HT-29 (cell line): ENCODE data around the gene PIGC. TPM values are rescaled to one million over a fixed set of nuclear protein-coding genes. Genes with fewer than 3 reads are reported as not detected.
A peak's percentile ranks its signal among the peaks of the same experiment; 100 is the strongest.

Experiments used
- DNase-seq: peaks from one replicate; pipeline ENCODE4 v3.0.0-alpha.2; 2015; ENCODE audit warnings: low spot score
- total RNA-seq: library from RNA; depleted of rRNA; stranded (reverse); fragments of >200 nt; shearing (Covaris generic); gene quantifications from 2 replicates; pipeline ENCODE4 v1.2.3, GENCODE V29; 2014; rRNA removed

PIGC gene
- total RNA-seq = 20.5 and 21.3 TPM in 2 replicates

DNA sequence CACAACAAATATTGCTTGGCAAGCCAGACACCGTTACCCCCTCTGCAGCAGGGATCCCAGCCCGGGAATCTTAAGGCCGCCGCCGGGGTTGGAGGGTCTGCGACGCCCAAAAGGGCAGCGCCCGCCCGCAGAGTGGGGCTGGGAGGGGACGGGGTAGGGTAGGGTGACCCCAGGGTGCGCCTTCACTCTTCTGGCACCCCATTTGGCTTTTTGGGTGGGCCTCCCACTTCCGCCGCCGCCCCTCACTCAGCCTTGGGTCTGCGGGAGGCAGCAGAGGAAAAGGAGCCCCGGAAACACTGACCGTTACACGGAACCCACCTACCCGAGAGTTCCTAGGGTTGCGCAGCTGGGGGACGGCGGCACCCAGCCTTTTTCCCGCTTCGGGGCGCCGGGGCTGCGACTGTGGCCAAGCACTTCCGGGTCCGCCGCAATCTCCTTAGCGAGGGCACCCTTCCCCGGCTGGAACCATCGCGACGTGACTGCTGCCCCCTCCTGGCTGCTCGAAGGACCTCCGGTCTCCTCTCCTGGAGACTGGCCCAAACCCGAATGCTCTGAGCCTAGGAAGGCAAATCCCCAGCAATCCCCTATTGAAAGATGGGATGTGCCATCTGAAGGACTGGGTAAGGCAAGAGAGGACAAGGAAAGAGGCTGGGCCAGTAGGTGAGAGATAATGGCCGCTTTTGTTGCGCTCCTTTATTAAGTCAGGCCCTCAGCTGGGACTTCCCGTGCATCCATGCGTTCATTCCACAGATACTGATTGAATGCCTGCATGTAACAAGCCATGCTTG, at the start of gene PIGC:
Gene PIGC (minus strand): TSS at position 404 of the 788 bp plus-strand sequence. CDS start 1,447 bp downstream, outside the sequence.
- DNase-seq = peak; percentile 93

GRCh38 chr1:172492421-172492820, 48.6 kb upstream of the PIGC start:
- no peak for DNase-seq

DNA sequence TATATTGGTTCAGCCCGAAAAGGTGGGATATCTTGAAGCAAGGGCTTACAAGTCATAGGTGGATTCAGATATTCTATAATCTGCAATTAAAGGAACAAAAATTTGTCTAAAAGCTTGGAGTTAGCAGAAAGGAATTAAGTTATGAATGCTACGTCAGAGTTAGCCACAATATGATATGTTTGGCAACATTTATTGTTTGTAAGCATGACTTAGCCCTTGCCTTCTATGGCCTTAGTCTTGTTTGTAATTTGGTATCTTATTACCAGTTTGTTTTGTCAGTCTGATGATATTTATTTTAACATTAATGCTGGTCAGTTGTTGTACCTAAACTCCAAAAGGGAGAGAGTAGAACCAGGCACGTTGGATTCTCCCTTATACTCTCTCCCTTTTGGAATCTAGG, 46.0 kb upstream of the PIGC start:
- DNase-seq = no peak

DNA sequence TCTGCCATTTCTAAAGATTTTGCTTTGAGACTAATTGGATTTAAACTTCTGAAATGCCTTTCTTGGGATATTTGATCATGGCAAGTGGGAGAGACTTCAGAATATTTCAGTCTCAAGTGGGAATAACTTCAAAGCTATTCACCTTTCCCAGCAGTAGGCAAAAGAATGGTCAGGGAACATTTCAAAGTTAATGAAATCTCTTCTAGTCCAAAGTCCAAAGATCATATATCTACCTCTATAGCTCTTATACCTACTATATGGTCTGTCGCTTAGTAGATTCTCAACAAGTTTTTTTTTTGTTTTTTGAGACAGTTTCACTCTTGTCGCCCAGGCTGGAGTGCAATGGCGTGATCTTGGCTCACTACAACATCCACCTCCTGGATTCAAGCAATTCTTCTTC, 44.5 kb upstream of the PIGC start:
- no peak for DNase-seq

- DNase-seq = no peak
These were observed 43.7 kb upstream of the PIGC start for GRCh38 chr1:172487550-172487949.

DNA sequence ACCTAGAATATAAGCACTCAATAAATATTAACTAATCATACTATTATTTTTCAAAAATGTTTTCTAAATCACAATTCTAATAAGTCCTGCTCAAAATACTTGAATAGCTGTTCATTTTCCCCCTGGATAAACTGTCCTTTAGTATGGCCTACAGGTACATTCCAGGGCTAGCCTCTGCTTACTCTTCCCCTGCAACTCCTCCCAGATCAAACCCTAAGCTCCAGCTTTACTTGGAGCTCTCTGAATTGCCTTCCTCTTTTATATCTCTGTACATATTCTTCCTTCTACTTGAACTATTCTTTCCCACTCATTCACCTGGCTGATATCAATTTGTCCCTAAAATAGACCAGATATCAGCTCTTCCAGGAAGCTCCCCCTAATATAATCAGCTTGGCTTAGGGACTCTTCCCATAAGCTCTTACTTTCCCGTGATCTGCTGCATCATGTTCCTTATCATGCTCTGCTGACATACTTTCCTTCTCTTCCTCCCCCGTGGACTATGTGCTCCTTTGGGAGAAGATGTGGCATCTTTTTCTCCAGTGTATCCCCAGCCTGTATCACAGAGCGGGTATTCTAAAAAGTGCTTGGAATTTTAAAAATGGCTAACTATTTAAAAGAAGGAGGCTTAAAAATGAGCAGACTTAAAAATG, 43.1 kb upstream of the PIGC start:
- no peak for DNase-seq

GRCh38 chr1:172485626-172486025, 41.8 kb upstream of the PIGC start:
- no peak for DNase-seq

- DNase-seq = peak; percentile 65
These were observed 40.4 kb upstream of the PIGC start for GRCh38 chr1:172484252-172484651.

DNA sequence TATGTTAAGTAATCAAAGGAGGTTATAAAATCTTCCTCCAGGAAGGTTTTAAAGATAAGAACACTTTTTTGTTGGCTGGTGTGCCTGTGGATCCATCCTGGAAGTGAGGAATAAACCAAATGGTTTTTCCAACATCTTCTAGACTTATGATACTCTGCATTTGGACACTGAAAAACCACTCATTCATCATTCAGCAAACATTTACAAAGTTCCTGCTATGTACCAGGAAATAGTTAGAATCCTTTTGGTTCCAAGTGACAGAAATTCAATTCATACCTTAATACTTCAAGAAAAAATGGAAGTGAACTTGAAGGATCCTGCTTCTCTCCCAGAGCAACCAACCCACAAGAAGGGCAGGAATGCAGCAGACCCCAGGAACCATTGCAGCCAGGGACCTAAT, 39.6 kb upstream of the PIGC start:
- no peak for DNase-seq

GRCh38 chr1:172482044-172482443, 38.2 kb upstream of the PIGC start:
- no peak for DNase-seq

DNA sequence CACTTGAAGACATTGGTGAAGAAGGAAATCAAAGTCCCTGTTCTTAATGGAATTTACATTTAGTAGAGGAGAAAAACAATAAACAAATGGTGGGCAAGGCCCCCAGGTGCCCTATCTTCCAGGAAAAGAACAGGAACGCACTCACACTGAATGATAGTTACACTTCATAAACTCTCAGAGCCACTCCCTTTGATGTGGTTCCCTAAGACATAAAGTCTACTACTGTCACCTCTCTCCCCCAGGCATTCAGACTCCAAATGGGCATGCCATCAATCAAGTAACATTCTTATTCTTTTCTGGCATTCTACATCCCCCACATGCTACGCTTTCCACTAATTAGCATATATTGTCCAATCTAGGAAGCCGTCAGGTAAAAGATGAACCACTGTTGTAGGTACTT, 36.6 kb upstream of the PIGC start:
- no peak for DNase-seq

DNA sequence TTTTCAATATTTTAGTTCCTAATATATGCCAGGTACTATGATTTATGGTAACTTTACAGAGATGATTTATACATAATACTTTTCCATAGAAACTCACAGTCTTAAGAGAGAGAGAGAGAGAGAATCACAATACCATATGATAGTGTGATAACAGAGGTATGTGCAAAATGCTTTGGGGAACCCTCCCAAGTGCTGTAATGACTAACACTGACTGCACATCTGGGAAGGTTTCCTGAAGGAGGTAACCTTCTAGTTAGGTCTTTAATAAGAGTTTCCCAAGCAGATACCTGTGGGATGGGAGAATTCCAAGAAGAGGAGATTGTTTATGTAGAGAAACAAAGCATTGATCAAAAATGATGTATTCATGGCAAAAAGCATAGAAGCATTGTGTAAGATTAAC, 34.6 kb upstream of the PIGC start:
- no peak for DNase-seq

GRCh38 chr1:172477741-172478140, 33.9 kb upstream of the PIGC start:
- DNase-seq = no peak

GRCh38 chr1:172477216-172477615, 33.3 kb upstream of the PIGC start:
- peak; percentile 44 for DNase-seq

DNA sequence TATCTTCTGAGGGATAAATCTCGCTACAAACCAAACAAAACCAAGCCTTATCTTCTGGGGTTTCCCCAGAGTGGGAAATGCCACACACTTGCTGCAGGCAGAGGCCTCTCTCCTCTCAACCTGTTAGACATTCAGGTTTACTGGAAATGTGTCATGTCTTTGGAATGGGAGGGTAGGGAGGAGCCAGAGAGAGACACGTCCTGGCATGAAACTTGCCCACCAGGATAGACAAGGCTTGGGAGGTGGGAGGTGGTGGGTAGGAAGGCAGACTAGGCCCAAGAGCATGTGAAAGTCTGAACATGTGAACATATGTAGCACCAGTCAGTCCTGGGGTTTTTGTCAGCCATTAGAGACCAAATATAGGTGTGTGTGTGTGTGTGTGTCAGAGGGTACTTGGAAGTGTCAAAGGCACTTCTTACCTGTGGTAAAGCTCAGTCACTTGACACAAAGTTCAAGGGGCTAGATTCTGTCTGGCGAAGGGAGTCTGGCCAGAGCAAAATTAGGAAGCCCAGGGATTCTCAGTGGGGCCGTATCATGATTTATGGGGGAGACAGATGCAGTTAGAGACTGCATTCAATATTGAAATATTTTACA, 32.4 kb upstream of the PIGC start:
- peak; percentile 89 for DNase-seq

GRCh38 chr1:172473842-172474241, 30.0 kb upstream of the PIGC start:
- no peak for DNase-seq

DNA sequence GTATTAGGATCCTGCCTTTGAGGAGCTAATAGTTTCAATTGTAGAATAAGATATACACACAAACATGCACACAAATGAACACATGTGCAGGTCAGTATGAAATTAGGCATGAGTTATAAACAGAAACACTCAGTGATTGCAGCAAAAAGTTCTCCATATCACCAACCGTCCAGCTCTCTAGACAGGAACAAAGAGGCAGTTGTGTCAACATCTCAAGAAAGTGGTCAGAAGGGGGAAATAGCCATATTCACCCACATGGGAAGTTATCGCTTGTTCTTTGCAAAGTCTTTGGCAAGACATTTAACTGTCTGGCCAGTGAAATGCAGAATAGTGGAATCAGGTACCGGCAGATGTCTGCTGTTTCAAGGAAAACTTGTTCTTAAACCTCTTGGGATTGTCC, 29.4 kb upstream of the PIGC start:
- no peak for DNase-seq

DNA sequence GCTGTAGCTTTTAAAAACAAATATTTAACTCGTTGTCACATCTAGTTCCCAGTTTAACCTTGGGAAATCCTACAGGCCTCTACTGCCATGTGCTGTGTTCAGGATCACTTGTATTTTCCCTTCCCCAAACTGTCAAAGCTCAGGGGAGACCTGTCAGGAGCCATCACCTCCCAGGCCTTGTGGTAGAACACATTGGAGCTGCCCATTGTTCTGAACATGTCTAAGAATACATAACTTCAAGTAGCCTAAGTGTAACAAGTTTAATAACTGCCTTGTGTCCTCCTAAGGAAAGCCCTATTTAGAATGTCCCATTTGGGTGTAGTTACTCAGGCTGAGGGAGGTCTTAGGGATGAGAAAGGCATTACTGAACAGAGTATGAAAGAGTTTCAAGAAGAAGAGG, 28.6 kb upstream of the PIGC start:
- no peak for DNase-seq

DNA sequence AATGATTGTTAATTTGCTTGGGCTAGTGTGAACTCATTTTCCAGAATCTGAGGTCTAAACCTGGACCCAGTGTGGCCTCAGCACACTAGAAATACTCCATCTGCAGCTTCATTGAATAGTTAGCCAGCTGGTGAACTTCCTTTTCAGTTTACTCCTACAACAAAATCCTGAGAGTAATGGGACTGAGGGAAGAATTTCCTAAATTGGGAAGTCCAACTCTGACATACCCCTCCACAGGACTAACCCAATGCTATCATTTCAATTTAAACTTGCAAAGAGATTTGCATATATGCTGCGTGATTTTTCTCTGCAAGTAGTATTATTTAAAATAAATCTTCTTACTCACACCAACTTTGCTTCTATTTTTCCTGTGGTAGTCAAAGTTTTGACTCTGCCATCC, 27.8 kb upstream of the PIGC start:
- no peak for DNase-seq

DNA sequence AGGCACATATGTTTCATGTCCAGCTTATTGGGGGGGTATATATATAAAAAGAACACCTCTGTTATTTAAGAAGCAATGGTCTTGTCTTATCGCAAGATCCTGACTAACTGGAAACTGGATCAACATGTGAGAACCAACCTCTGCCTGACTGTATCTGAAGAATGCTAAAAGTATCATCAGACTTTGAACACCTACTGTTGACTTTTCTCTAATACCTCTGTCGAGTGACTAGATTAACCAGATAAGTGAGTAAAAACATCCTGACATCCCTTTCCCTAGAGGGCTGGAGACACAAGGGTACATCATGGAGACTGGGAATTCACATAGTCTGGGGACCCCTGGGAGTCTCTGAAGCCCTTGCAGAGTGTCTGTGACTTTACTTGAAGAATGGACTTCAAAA, 26.3 kb upstream of the PIGC start:
- peak; percentile 78 for DNase-seq

GRCh38 chr1:172469717-172470116, 25.8 kb upstream of the PIGC start:
- peak; percentile 48 for DNase-seq

- DNase-seq = no peak
These were observed 24.4 kb upstream of the PIGC start for GRCh38 chr1:172468296-172468695.

- peak; percentile 69 for DNase-seq
These were observed 23.6 kb upstream of the PIGC start for GRCh38 chr1:172467446-172467845.
